ENCODE data around the gene NID1.

The NID1 gene

GRCh38 chr1:236041631-236042618 lies 23.0 kb downstream of the NID1 start:
- TF ChIP-seq ZBTB7A (IDR thresholded peaks at IDR 0.05; ENCODE audit: low read depth) = no peak
- no peak for TF ChIP-seq REST (IDR thresholded peaks at IDR 0.05; ENCODE audit: low read depth)
- no peak for TF ChIP-seq YY1 (IDR thresholded peaks at IDR 0.05; ENCODE audit: low read depth)

GRCh38 chr1:236039740-236040685 lies 24.9 kb downstream of the NID1 start:
- no peak for TF ChIP-seq RAD21 (IDR thresholded peaks at IDR 0.05; ENCODE audit: low read depth)
- TF ChIP-seq TCF12 (IDR thresholded peaks at IDR 0.05; ENCODE audit: low read depth) = no peak
- no peak for TF ChIP-seq CREB1 (IDR thresholded peaks at IDR 0.05; ENCODE audit: low read depth)
- TF ChIP-seq EGR1 (IDR thresholded peaks at IDR 0.05) = no peak
- no peak for TF ChIP-seq USF1 (IDR thresholded peaks at IDR 0.05)
- TF ChIP-seq TAF1 (IDR thresholded peaks at IDR 0.05; ENCODE audit: low read depth) = no peak
- TF ChIP-seq FOXM1 (IDR thresholded peaks at IDR 0.05; ENCODE audit: borderline replicate concordance, low read depth) = no peak
- TF ChIP-seq TEAD4 (IDR thresholded peaks at IDR 0.05) = no peak
- TF ChIP-seq MAX (IDR thresholded peaks at IDR 0.05) = no peak

GRCh38 chr1:236038034-236038433 lies 26.9 kb downstream of the NID1 start:
- TF ChIP-seq NFIC (IDR thresholded peaks at IDR 0.05) = no peak
- TF ChIP-seq EP300 (IDR thresholded peaks at IDR 0.05; ENCODE audit: borderline replicate concordance) = no peak
- TF ChIP-seq MAX (IDR thresholded peaks at IDR 0.05) = no peak
- no peak for TF ChIP-seq USF1 (IDR thresholded peaks at IDR 0.05)
- TF ChIP-seq EGR1 (IDR thresholded peaks at IDR 0.05) = no peak
- no peak for TF ChIP-seq ZBTB7A (IDR thresholded peaks at IDR 0.05; ENCODE audit: low read depth)
- no peak for TF ChIP-seq YY1 (IDR thresholded peaks at IDR 0.05; ENCODE audit: low read depth)
- no peak for TF ChIP-seq CREB1 (IDR thresholded peaks at IDR 0.05; ENCODE audit: low read depth)

GRCh38 chr1:236035681-236036101 lies 29.2 kb downstream of the NID1 start:
- TF ChIP-seq REST (IDR thresholded peaks at IDR 0.05; ENCODE audit: low read depth) (no peak), FOXM1 (IDR thresholded peaks at IDR 0.05; ENCODE audit: borderline replicate concordance, low read depth) (no peak), YY1 (IDR thresholded peaks at IDR 0.05; ENCODE audit: low read depth) (no peak), TCF12 (IDR thresholded peaks at IDR 0.05; ENCODE audit: low read depth) (no peak), EP300 (IDR thresholded peaks at IDR 0.05; ENCODE audit: borderline replicate concordance) (no peak), NFIC (IDR thresholded peaks at IDR 0.05) (no peak), USF1 (IDR thresholded peaks at IDR 0.05) (no peak), RAD21 (IDR thresholded peaks at IDR 0.05; ENCODE audit: low read depth) (no peak), CREB1 (IDR thresholded peaks at IDR 0.05; ENCODE audit: low read depth) (no peak), CEBPB (IDR thresholded peaks at IDR 0.05) (no peak), MAX (IDR thresholded peaks at IDR 0.05) (no peak), TAF1 (IDR thresholded peaks at IDR 0.05; ENCODE audit: low read depth) (no peak), ZBTB7A (IDR thresholded peaks at IDR 0.05; ENCODE audit: low read depth) (no peak), EGR1 (IDR thresholded peaks at IDR 0.05) (no peak), TEAD4 (IDR thresholded peaks at IDR 0.05) (no peak)
